H1 (cell line): ENCODE results near the gene RFPL2. TPM values are rescaled to one million over a fixed set of nuclear protein-coding genes. Genes with fewer than 3 reads are reported as not detected.
A peak's percentile ranks its signal among the peaks of the same experiment; 100 is the strongest.

Experiments used
- ATF2 ChIP-seq: IDR thresholded peaks from 2 replicates; pipeline ENCODE4 v1.6.1; 2012; ENCODE audit warnings: low read length, inconsistent platforms
- BRCA1 ChIP-seq: IDR thresholded peaks from 2 replicates; pipeline ENCODE4 v1.6.1; 2012; ENCODE audit warnings: low read depth, low read length, improper control_type of control experiment
- CBX8 ChIP-seq: fragments of 300-800, 300-1000 bp; sonication (generic); IDR thresholded peaks from 2 replicates; pipeline ENCODE4 v1.7.1; 2016; ENCODE audit warnings: low read depth, low read length, borderline replicate concordance
- CEBPB ChIP-seq: IDR thresholded peaks from 2 replicates; pipeline ENCODE4 v1.6.1; 2012; ENCODE audit warnings: low read depth, low read length
- CHD1 ChIP-seq: IDR thresholded peaks from 2 replicates; pipeline ENCODE4 v1.6.1; 2012; ENCODE audit warnings: low read depth, low read length, improper control_type of control experiment
- E2F6 ChIP-seq: IDR thresholded peaks from 2 replicates; pipeline ENCODE4 v1.6.1; 2012; ENCODE audit warnings: inconsistent platforms
- EP300 ChIP-seq, 2 experiments: IDR thresholded peaks; 1 replicate in 1 of 2; 2 replicates in 1 of 2; pipeline ENCODE4 v1.6.1; 2011 to 2012; ENCODE audit warnings: low read depth in 2 of 2, low read length in 2 of 2, mild to moderate bottlenecking in 2 of 2, borderline replicate concordance in 1 of 2, inconsistent platforms in 1 of 2, moderate library complexity in 1 of 2
- KDM4A ChIP-seq: IDR thresholded peaks from one replicate; pipeline ENCODE4 v1.7.1; 2012; ENCODE audit warnings: low read depth, mild to moderate bottlenecking, moderate library complexity, low read length, inconsistent platforms; ENCODE audit not compliant: severe bottlenecking
- NRF1 ChIP-seq: IDR thresholded peaks from 2 replicates; pipeline ENCODE4 v1.6.1; 2011; ENCODE audit warnings: mild to moderate bottlenecking, low read depth, low read length, improper control_type of control experiment
- PHF8 ChIP-seq: fragments of 200-600 bp; sonication (generic); conservative IDR thresholded peaks from 2 replicates; pipeline ENCODE4 v1.7.1; 2012; ENCODE audit warnings: low read depth, mild to moderate bottlenecking, inconsistent platforms, low read length, moderate library complexity
- POLR2A ChIP-seq, 2 experiments: IDR thresholded peaks; 1 replicate in 1 of 2; 2 replicates in 1 of 2; pipeline ENCODE4 v1.6.1; 2011; ENCODE audit warnings: low read depth in 2 of 2, low read length in 2 of 2, mild to moderate bottlenecking in 2 of 2; ENCODE audit errors: control extremely low read depth in 1 of 2
- RAD21 ChIP-seq, 2 experiments: IDR thresholded peaks in 1 of 2; conservative IDR thresholded peaks in 1 of 2; 2 replicates each; pipeline ENCODE4 v1.6.1; 2011; ENCODE audit warnings: low read depth in 2 of 2, low read length in 2 of 2, improper control_type of control experiment in 1 of 2, inconsistent platforms in 1 of 2, mild to moderate bottlenecking in 1 of 2, moderate library complexity in 1 of 2
- SAP30 ChIP-seq: fragments of 300-600 bp; sonication (generic); IDR thresholded peaks from 2 replicates; pipeline ENCODE4 v1.7.1; 2012; ENCODE audit warnings: low read length, moderate library complexity, mild to moderate bottlenecking, inconsistent platforms; ENCODE audit not compliant: insufficient read depth, insufficient replicate concordance
- SIN3A ChIP-seq, 2 experiments: IDR thresholded peaks in 1 of 2; conservative IDR thresholded peaks in 1 of 2; 2 replicates each; pipeline ENCODE4 v1.6.1; 2011 to 2012; ENCODE audit warnings: low read length in 2 of 2, improper control_type of control experiment in 1 of 2, low read depth in 1 of 2, mild to moderate bottlenecking in 1 of 2
- SIX5 ChIP-seq: IDR thresholded peaks from 2 replicates; pipeline ENCODE4 v1.6.1; 2011; ENCODE audit warnings: mild to moderate bottlenecking, low read depth, low read length
- SP1 ChIP-seq: IDR thresholded peaks from 2 replicates; pipeline ENCODE4 v1.6.1; 2011; ENCODE audit warnings: low read depth, low read length
- SP4 ChIP-seq: IDR thresholded peaks from 2 replicates; pipeline ENCODE4 v1.6.1; 2012; ENCODE audit warnings: low read length, inconsistent platforms
- SRF ChIP-seq: IDR thresholded peaks from 2 replicates; pipeline ENCODE4 v1.6.1; 2011; ENCODE audit warnings: mild to moderate bottlenecking, low read depth, low read length, moderate library complexity
- TEAD4 ChIP-seq: IDR thresholded peaks from 2 replicates; pipeline ENCODE4 v1.6.1; 2012; ENCODE audit warnings: low read depth, low read length, inconsistent platforms, mixed read lengths
- ZNF274 ChIP-seq: IDR thresholded peaks from 2 replicates; pipeline ENCODE4 v1.7.0; 2012; ENCODE audit warnings: low read length, borderline replicate concordance; ENCODE audit errors: extremely low read depth
- polyA plus RNA-seq, 7 experiments: library from polyadenylated mRNA; depleted of rRNA in 3 of 7; stranded (reverse) in 5 of 7; unstranded in 2 of 7; fragments of >200 nt in 5 of 7; fragments of 200-250 nt in 2 of 7; gene quantifications; 1 replicate in 5 of 7; 2 replicates in 1 of 7; 4 replicates in 1 of 7; pipeline versions ENCODE4 v1.2.1 to v1.2.3, GENCODE V29; 2011 to 2013; ENCODE audit warnings: missing spikeins in 2 of 7, mixed read lengths in 2 of 7
- total RNA-seq: library from RNA; stranded (reverse); fragmentation: NEBNext Ultra II Directional; extraction: Animal tissue kit (Norgen Biotek cat#: 25700); gene quantifications from 2 replicates; pipeline ENCODE4 v1.2.1, GENCODE V29; 2021

The RFPL2 gene
- total and polyA plus RNA-seq, 2 of the 8 experiments (the other 6 are each of a cell fraction or from before 2014, with no cell fraction given) = 0.15 to 0.19 TPM

- no peak for TF ChIP-seq CEBPB
- no peak for TF ChIP-seq EP300 (IDR thresholded peaks at IDR 0.05; ENCODE audit: borderline replicate concordance in 1 of 2, low read depth in 2 of 2, low read length in 2 of 2)
- TF ChIP-seq POLR2A (IDR thresholded peaks at IDR 0.05; ENCODE audit: control extremely low read depth in 1 of 2, low read depth in 2 of 2, low read length in 2 of 2) = no peak
- TF ChIP-seq KDM4A = peak; percentile 36
- no peak for TF ChIP-seq SIX5
- TF ChIP-seq ATF2 = no peak
- TF ChIP-seq SP4 = no peak
- no peak for TF ChIP-seq BRCA1
- TF ChIP-seq E2F6 = peak; percentile 85
- no peak for TF ChIP-seq CHD1
- TF ChIP-seq TEAD4 = no peak
- TF ChIP-seq SRF = no peak
- no peak for TF ChIP-seq RAD21 (IDR thresholded peaks at IDR 0.05 in 1 of 2, conservative IDR thresholded peaks at IDR 0.05 in 1 of 2; ENCODE audit: low read depth in 2 of 2, low read length in 2 of 2)
- peak; percentile 7 for TF ChIP-seq SAP30
- TF ChIP-seq ZNF274 = no peak
- TF ChIP-seq NRF1 = peak; percentile 31; the same call in 1 of the 2 replicates
- no peak for TF ChIP-seq CBX8
- TF ChIP-seq PHF8 = no peak
- TF ChIP-seq SIN3A (conservative IDR thresholded peaks at IDR 0.05 in 1 of 2, IDR thresholded peaks at IDR 0.05 in 1 of 2; ENCODE audit: low read depth in 1 of 2, low read length in 2 of 2) = no peak
- no peak for TF ChIP-seq SP1
Observed at GRCh38 chr22:32204856-32205722, at the start of gene RFPL2 (continued).
